ENCODE measurements around the gene SYTL2.

GRCh38 chr11:85749287-85749834, 61.6 kb downstream of the SYTL2 start:
- TF ChIP-seq CTCF (IDR thresholded peaks at IDR 0.05), result no peak
- no peak for TF ChIP-seq POLR2A (IDR thresholded peaks at IDR 0.05)

Measured in adrenal gland (tissue), 5 donors.